Fibroblast of lung (primary cell): Measurements from ENCODE around the gene CLDN34. TPM values are rescaled to one million over a fixed set of nuclear protein-coding genes. Genes with fewer than 3 reads are reported as not detected.

Experiments used
- DNase-seq, 2 donors: peaks; one replicate each; pipeline versions ENCODE4 v3.0.0 to v3.0.0-alpha.2; 2010; ENCODE audit warnings: low read depth in 2 of 2
- H2AFZ ChIP-seq: 2 replicates; pipeline ENCODE4 v1.5.1; 2012; ENCODE audit warnings: low read length, control low read depth, inconsistent platforms
- H3K27ac ChIP-seq: 2 replicates; pipeline ENCODE4 v1.5.1; 2011; ENCODE audit warnings: low read length, control low read depth; ENCODE audit not compliant: insufficient read depth
- H3K27me3 ChIP-seq: 2 replicates; pipeline ENCODE4 v1.5.1; 2011; ENCODE audit warnings: mild to moderate bottlenecking, low read length; ENCODE audit not compliant: control insufficient read depth, insufficient read depth
- H3K36me3 ChIP-seq: 2 replicates; pipeline ENCODE4 v1.5.1; 2011; ENCODE audit warnings: low read length; ENCODE audit not compliant: control insufficient read depth, insufficient read depth
- H3K4me1 ChIP-seq: 2 replicates; pipeline ENCODE4 v1.5.1; 2011; ENCODE audit warnings: low read length; ENCODE audit not compliant: control insufficient read depth, insufficient read depth; ENCODE audit errors: extremely low read depth
- H3K4me2 ChIP-seq: 2 replicates; pipeline ENCODE4 v1.5.1; 2011; ENCODE audit warnings: low read length, control low read depth; ENCODE audit not compliant: insufficient read depth; ENCODE audit errors: extremely low read depth
- H3K4me3 ChIP-seq, 4 experiments: fragments of 200-600 bp in 1 of 4; sonication (generic) in 1 of 4; replicated peaks in 1 of 4; 2 replicates each; pipeline ENCODE4 v1.5.1; 2011 to 2016; ENCODE audit warnings: low read length in 4 of 4, low read depth in 3 of 4, mild to moderate bottlenecking in 3 of 4, control low read depth in 2 of 4, inconsistent platforms in 1 of 4, mixed read lengths in 1 of 4; ENCODE audit not compliant: insufficient read depth in 1 of 4; ENCODE audit errors: control extremely low read depth in 1 of 4
- H3K79me2 ChIP-seq: 2 replicates; pipeline ENCODE4 v1.5.1; 2012; ENCODE audit warnings: mild to moderate bottlenecking, low read length, inconsistent platforms; ENCODE audit not compliant: control insufficient read depth, insufficient read depth
- H3K9ac ChIP-seq: 2 replicates; pipeline ENCODE4 v1.5.1; 2011; ENCODE audit warnings: mild to moderate bottlenecking, low read length, control low read depth; ENCODE audit not compliant: insufficient read depth
- H3K9me3 ChIP-seq: 2 replicates; pipeline ENCODE4 v1.5.1; 2012; ENCODE audit warnings: low read depth, low read length; ENCODE audit not compliant: control insufficient read depth, insufficient read depth
- H4K20me1 ChIP-seq: 2 replicates; pipeline ENCODE4 v1.5.1; 2011; ENCODE audit warnings: low read length; ENCODE audit not compliant: control insufficient read depth, insufficient read depth; ENCODE audit errors: extremely low read depth
- CTCF ChIP-seq, 2 donors: IDR thresholded peaks in 1 of 2; conservative IDR thresholded peaks in 1 of 2; 1 replicate in 1 of 2; 2 replicates in 1 of 2; pipeline ENCODE4 v1.5.1; 2011 to 2012; ENCODE audit warnings: low read length in 2 of 2, control low read depth in 1 of 2, inconsistent platforms in 1 of 2, low read depth in 1 of 2, mild to moderate bottlenecking in 1 of 2
- EZH2 ChIP-seq: IDR thresholded peaks from 2 replicates; pipeline ENCODE4 v1.5.1; 2012; ENCODE audit warnings: low read length, control low read depth, mild to moderate bottlenecking; ENCODE audit errors: missing control alignments
- polyA plus RNA-seq, 2 donors: library from polyadenylated mRNA; depleted of rRNA in 1 of 2; stranded (reverse) in 1 of 2; unstranded in 1 of 2; fragments of >200 nt; gene quantifications; 2 replicates each; pipeline ENCODE4 v1.2.1, GENCODE V29; 2011 to 2012; ENCODE audit warnings: missing spikeins in 1 of 2
- total RNA-seq: library from RNA; depleted of rRNA; stranded (reverse); fragments of >200 nt; gene quantifications from 2 replicates; pipeline ENCODE4 v1.2.1, GENCODE V29; 2014

CLDN34 gene
- total and polyA plus RNA-seq, 2 donors (not counting 1 experiment from before 2014, with no cell fraction given), result not detected

DNA sequence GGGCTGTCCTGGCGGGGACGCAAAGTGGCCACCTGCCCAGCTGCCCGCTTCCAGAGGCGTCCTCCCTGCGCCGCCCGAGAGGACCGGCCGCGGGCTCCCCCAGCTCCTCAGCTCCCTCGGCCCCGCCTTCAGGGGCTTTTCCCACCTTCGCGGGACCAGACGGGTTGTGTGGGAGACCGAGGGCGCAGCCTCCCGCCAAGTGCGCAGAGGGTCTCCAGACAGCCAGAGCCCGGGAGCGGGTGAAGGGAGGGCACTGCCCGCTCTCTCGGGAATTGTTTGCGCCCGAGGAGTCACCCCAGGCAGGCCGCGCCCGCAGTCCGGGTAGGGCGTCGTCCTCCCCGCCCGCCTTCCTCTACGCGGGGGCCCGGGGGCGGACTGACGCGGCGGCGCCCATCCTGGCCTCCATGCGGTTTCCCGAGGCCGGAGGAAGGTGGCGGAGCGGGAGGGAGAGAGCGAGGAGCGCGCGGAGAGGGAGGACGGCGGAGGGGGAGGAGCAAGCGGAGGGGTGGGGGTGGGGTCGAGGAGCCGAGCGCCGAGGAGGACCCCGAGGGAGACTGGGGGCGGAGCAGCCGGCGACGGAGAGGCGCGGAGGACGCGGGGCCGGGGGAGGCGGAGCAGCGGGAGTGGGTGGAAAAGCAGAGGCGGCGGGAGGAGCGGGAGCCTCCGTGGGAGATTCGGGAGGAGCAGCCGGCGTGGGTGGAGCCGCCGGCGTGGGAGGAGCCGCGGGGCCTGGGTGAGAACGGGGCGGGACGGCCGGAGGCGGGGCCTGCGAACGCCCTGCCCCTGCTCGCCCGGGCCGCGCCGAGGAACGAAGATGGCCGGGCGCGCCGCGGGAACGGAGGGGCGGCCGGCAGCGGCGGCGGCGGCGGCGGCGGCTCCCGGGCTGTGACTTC lies 47.5 kb downstream of the CLDN34 start:
- TF ChIP-seq CTCF (conservative IDR thresholded peaks at IDR 0.05 in 1 of 2, IDR thresholded peaks at IDR 0.05 in 1 of 2; ENCODE audit: low read depth in 1 of 2, low read length in 2 of 2) (no peak), EZH2 (no peak)
- no peaks in the 10 kb centered on the region for H4K20me1 ChIP-seq
- H3K4me3 ChIP-seq, result peak overlapping the region; percentile 40 to 65 (median 46)
- no peaks in the 10 kb centered on the region for H3K27me3 ChIP-seq
- H3K79me2 ChIP-seq, result peaks cover 15% of the 10 kb centered on the region
- H2AFZ ChIP-seq, result no peak overlapping the region
- H3K9ac ChIP-seq, result peak overlapping the region; percentile 73
- DNase-seq, result peak; percentile 85 to 90
- H3K4me1 ChIP-seq, result peaks cover 3% of the 10 kb centered on the region
- H3K36me3 ChIP-seq, result no peaks in the 10 kb centered on the region
- H3K9me3 ChIP-seq, result no peaks in the 10 kb centered on the region
- peak overlapping the region; percentile 59 for H3K4me2 ChIP-seq
- H3K27ac ChIP-seq, result peak overlapping the region; percentile 68

DNA sequence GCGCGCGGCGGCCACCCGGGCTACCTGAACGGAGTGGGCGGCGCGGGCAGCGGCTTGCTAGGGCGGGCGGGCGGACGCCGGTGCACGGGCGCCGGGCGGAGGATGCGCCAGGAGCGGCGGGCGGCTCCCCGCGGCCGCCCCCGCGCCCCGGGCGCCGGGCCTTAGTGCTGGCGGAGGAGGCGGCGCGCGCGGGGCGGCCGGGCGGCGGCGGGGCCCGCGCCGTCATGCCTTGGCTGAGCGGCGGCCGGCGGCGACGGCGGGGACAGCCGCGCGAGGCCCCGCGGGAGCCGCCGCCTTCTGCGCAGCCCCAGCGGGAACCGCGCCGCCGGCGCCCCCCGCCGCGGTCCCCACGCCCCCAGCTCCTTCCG lies 48.2 kb downstream of the CLDN34 start:
- Histone ChIP-seq H3K4me3 (peak overlapping the region in 2 of 4 experiments; percentile 51 to 66), H3K9ac (peak overlapping the region; percentile 79), H2AFZ (no peak overlapping the region), H3K79me2 (peaks cover 18% of the 10 kb centered on the region), H3K4me1 (peaks cover 3% of the 10 kb centered on the region), H3K27ac (no peak overlapping the region), H3K36me3 (no peaks in the 10 kb centered on the region), H3K9me3 (no peaks in the 10 kb centered on the region), H3K4me2 (no peak overlapping the region), H3K27me3 (no peaks in the 10 kb centered on the region), H4K20me1 (no peaks in the 10 kb centered on the region)
- TF ChIP-seq CTCF (conservative IDR thresholded peaks at IDR 0.05 in 1 of 2, IDR thresholded peaks at IDR 0.05 in 1 of 2; ENCODE audit: low read depth in 1 of 2, low read length in 2 of 2) (no peak), EZH2 (no peak)
- no peak for DNase-seq

DNA sequence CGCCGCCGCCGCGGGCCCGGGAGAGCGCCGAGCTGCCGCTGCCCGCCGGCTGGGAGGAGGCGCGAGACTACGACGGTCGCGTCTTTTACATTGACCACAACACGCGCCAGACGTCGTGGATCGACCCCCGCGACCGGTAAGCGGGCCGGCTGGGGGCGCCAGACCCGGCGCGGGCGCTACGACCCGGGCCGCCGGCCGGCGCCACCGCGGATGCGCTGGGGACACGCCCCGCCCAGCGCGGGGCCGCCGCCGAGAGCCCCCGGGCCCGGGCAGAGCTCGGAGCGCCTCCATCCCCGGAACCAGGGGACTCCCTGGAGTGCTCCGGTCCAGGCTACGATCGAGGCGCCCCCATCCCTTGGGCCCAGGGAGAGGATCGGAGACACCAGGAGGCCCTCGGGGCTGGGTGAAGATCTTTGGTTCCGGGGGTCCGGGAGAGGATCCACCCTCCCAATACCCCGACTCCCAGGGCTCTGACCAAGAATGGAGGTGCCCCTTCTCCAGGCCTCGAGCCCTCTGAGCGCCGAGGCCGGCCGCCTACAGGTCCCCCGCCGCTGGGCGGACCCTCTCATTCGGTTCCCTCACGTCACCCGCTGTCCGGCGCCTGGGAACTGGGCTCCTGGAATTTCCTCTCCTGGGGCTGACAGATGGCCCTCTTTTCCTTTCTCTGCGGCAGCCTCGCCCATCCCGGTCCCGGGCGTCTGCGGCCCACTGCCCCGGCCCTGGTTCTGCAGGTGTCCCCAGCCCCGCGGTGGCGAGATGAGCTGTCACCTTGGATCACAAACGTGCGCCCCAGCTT lies 48.8 kb downstream of the CLDN34 start:
- TF ChIP-seq EZH2, result no peak
- no peak for TF ChIP-seq CTCF (conservative IDR thresholded peaks at IDR 0.05 in 1 of 2, IDR thresholded peaks at IDR 0.05 in 1 of 2; ENCODE audit: low read depth in 1 of 2, low read length in 2 of 2)
- H3K4me3 ChIP-seq, result peak overlapping the region; percentile 42 to 66 (median 54)
- H2AFZ ChIP-seq, result no peak overlapping the region
- no peaks in the 10 kb centered on the region for H4K20me1 ChIP-seq
- peak; percentile 31 to 44 for DNase-seq
- H3K4me2 ChIP-seq, result peak overlapping the region; percentile 95
- peak overlapping the region; percentile 67 for H3K27ac ChIP-seq
- peak overlapping the region; percentile 79 for H3K9ac ChIP-seq
- H3K36me3 ChIP-seq, result no peaks in the 10 kb centered on the region
- H3K9me3 ChIP-seq, result no peaks in the 10 kb centered on the region
- peaks cover 23% of the 10 kb centered on the region for H3K79me2 ChIP-seq
- no peaks in the 10 kb centered on the region for H3K27me3 ChIP-seq
- H3K4me1 ChIP-seq, result peaks cover 3% of the 10 kb centered on the region
